Adipose tissue (tissue), 3 donors: Measurements from ENCODE around the gene UBA52. TPM values are rescaled to one million over a fixed set of nuclear protein-coding genes. Genes with fewer than 3 reads are reported as not detected.
A peak's percentile ranks its signal among the peaks of the same experiment; 100 is the strongest.

Experiments used
- H3K27ac ChIP-seq: one replicate; pipeline ENCODE4 v1.5.1; 2013; ENCODE audit warnings: low read depth, low read length
- WGBS, 3 donors: extraction: QIAGEN DNeasy Blood & Tissue Kit; methylation state at CpG; one replicate each; pipeline ENCODE4 v1.1.7; 2013; 5-methylcytosine and 5-hydroxymethylcytosine counted together
- polyA plus RNA-seq, 3 donors: library from polyadenylated mRNA; stranded (reverse); fragments of 200-250 nt; gene quantifications; one replicate each; pipeline ENCODE4 v1.2.3, GENCODE V29; 2013
- donor health status: healthy with polysubstance abuse.
- donor health status: Bipolar disorder and iron deficiency.
- donor health status: healthy.

UBA52 gene
- polyA plus RNA-seq, 3 donors, result 844 to 1,559 (median 1,492) TPM

DNA sequence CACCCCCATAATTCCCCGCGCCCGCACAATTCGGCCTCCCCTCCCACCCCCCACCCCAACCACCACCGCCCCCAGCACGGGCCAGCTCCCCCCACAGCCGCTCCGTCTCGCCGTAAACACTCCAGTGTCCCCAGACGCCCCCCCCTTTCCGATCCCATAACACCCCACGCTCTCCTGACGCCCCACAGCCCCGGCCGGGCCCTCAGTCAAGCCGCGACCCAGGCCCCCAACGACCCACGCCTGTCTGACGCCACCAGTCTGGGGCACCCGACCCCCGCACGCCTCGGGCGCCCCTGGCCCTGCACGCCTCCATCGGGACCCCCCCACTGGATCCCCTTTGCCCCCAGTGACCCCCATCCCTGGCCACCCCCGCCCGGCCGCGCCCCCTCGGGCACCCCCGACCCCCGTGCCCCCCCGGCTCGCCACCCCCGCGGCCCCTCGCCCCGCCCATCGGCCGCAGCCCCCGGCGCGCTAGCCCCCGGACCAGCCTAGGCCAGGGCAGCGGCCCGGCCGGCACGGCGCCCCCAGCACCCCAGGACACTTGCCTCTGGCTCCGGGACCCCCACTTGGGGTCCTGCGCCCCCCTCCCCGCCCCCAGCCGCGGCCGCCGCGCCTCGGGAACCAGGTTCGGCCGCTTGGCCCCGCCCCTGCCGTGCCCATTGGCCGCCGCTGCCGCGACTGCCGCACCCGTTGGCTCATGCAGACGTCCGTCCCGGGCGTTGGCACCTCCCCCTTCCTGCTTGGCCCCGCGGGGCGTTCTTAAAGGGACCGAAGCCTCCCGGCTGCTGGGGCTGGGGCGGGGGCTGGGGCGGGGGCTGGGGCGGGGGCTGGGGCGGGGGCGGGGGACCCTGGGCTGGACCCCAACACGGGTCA is 28.5 kb upstream of the UBA52 start, which contains the start of gene FKBP8:
TSS of gene FKBP8 (minus strand) at position 633 of the 873 bp plus-strand sequence. CDS start 1,603 bp downstream, outside the sequence.
- H3K27ac ChIP-seq, result no peak within 1 kb of the TSS
- 1 to 2% (median 1%) methylated on average over 39 to 80 of the region's 86 CpGs for WGBS, 3 donors

DNA sequence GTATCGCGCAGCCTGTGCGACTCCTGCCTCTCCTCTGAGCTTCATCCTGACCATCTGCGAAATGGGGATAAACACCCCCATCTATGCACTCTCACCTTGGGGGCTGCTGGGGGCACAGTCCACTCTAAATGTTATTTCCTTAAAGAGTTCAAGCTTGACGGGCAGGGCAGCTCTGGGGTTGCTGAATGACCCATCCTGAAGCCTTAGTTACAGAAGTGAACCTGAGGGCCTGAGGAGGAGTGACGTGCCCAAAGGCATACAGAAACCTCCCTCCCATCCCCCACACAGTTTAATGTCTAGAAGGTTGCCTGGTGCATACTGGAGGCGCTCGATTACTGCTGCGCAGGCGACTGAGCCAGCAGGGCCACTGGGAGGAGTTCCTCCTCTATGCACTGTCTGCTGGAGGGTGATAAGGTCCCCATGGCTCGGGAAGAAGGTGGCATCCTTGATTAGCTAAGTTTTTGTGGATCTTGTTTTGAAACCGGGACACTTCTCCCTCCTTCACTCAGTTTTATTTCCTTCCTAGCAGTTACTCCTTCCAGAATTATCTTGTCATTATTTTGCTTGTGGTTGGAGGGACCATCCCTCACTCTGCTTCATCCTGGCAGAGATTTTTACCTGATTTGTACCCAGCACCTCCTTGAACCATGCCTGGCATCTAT is 27.7 kb upstream of the UBA52 start:
- WGBS, 3 donors, result 7 to 9% (median 7%) methylated on average over 12 of the region's 12 CpGs
- no peak overlapping the region for H3K27ac ChIP-seq

DNA sequence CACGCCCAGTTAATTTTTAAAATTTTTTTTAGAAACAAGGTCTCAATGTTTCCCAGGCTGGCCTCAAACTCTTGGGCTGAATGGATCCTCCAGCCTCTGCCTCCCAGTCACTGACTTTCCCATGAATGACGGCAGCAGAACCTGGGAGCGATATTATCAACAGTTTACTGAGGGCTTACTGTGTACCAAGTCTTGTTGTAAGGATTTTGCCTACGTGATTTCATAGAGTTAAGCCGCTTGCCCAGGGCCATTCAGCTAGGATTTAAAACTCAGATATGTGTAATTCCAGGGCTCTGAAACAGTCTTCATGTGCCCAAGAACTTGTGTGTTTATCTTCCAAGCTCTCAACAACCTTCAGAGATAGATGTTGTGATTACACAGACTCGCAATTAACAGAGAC is 20.0 kb upstream of the UBA52 start:
- H3K27ac ChIP-seq, result no peak overlapping the region
- WGBS, 3 donors, result 45 to 77% (median 70%) methylated on average over 6 of the region's 6 CpGs

DNA sequence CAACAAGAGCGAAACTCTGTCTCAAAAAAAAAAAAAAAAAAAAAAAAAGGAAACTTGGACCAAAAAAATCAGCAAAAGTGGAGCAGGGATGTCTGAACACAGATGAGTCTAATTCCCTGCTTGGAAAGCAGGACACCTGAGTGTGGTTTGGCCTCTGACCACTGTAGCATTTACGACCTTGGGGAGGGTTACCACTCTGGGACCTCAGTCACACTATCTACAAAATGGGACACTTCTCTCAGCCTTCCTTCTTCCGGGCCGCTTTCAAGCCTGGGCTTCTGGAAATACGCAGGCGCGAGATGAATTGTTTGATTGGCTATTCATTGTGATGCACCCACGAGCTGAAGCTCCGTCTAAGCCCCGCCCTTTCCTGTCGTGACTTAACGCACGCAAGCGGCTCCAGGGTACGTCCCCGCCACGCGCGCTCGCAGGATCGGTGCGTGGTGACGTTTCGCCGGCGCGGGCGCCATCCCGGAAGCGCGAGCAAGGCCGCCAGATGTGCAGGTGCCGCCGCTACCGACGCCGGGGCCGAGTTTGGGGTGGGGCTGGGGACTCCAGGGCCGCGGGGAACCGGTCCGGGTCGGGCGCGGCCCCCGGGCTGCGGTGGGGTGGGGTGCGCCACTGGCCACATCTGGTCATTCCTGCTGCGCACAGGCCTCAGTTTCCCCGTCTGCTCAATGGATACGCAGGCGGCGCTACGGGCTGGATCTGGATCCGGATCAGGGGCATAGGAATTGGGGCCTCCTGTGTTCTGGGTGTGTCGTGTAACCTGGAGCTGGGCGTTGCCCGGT is 14.1 kb upstream of the UBA52 start, which contains the start of gene KXD1:
TSS of gene KXD1 (plus strand) at position 460 of the 791 bp plus-strand sequence. CDS start 4,187 bp downstream, outside the sequence.
- H3K27ac ChIP-seq, result peak within 1 kb of the TSS; percentile 31
- WGBS, 3 donors, result 1 to 2% (median 1%) methylated on average over 58 of the region's 58 CpGs

DNA sequence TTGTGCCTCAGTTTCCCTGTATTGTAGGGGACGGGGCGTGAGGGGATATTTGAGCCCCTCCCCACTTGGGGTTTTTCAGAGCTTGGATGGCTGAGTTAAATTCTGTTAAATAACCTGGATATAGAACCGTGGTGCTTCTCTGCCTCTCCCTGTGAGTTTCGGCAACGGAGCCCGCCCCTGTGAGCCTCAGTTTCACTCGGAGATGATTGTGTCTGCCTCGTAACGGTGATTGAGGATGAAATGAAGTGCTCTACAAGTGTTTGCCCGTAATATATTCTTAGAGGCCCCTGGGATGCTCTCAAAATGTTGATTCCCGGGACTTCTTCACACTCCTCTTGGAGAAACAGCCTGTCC is 13.5 kb upstream of the UBA52 start:
- 4 to 9% (median 5%) methylated on average over 11 of the region's 11 CpGs for WGBS, 3 donors

DNA sequence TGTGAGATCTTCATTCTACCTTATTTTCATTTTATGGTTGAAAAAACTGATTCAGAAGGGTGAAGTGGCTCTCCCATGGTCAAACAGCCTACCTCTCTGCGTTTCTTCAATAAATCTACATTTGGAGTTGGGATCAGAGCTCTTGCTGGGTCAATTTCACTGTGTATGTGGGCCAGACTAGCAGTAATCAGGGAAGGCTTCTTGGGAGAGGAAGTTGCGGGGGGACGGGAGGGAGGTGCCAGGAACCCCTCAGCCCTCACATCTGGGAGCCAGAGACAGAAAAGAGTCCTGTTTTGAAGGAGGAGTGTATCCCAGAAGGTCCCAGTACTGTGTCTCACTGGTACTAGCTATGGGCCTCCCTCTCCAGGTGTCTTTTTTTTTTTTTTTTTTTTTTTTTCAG is 13.1 kb upstream of the UBA52 start:
- H3K27ac ChIP-seq, result no peak overlapping the region
- WGBS, 3 donors, result 38 to 44% (median 42%) methylated on average over 3 of the region's 3 CpGs

More for the DNA sequence above, 13.5 kb upstream of the UBA52 start:
- peak overlapping the region; percentile 31 for H3K27ac ChIP-seq

DNA sequence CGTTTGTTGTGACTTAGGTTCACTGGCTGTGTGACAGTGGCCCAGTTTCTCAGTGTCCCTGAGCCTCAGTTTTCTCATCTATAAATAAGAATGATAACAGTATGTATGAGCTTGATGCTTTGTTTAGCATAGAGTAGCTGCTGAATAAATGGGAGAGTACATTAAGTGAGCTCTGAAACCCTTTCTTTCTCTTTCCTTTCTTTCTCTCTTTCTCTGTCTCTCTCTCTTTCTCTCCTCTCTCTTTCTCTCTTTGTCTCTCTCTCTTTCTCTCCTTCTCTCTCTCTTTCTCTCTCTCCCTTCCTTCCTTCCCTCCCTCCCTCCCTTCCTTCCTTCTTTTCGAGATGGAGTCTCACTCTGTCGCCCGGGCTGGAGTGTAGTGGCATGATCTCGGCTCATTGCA is 12.0 kb upstream of the UBA52 start:
- WGBS, 3 donors, result 44 to 60% (median 52%) methylated on average over 5 of the region's 5 CpGs
- H3K27ac ChIP-seq, result no peak overlapping the region

DNA sequence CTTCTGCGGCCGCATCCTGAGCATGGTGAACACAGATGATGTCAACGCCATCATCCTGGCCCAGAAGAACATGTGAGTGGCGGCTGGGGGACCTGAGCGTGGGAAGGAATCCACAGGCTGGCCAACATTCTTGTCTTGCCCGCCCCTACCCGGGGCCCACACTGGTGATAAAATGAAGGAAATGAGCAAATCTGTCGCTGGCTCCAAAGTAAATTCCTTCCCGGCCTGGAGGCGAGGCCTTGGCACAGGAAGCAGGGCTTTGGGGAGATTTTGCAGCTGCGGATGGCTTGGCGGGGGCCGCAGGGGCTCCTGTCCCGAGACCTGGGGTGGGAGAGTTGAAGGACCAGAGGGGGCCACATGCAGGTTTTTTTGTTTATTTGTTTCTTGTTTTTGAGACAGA is 9.6 kb upstream of the UBA52 start:
- H3K27ac ChIP-seq, result no peak overlapping the region
- WGBS, 3 donors, result 63 to 78% (median 72%) methylated on average over 14 of the region's 14 CpGs

DNA sequence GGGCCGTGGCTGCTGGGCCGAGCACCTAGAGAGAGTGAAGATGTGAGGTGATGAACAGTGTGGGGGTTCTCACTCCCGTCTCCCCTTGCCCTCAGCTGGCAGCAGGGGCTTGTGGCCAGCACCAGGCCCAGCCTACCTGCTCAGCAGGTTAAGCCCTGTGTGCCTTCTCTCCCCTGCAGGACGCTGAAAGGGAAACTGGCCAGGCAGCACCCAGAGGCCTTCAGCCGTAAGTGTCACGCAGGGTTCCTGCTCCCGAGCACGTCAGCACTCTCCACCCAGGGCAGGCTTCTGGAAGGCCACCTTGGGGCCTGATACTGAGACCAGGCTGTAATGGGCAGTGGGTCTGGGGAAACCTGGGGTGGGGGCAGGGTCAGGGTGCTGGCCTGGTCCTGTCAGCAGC is 4.7 kb upstream of the UBA52 start:
- no peak overlapping the region for H3K27ac ChIP-seq
- 93 to 96% (median 95%) methylated on average over 8 of the region's 8 CpGs for WGBS, 3 donors

DNA sequence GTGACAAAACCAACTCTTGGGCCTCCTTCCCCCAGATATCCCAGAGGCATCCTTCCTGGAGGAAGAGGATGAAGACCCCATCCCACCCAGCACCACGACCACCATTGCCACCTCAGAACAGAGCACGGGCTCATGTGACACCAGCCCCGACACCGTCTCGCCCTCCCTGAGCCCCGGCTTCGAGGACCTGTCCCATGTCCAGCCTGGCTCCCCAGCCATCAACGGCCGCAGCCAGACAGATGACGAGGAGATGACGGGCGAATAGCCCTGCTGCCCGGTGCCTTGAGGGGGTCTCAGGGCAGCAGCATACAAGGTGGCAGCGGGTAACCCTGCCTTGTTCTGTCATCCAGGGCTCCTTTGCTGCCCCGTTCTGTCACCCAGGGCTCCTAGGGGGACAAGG is 3.3 kb upstream of the UBA52 start:
- WGBS, 3 donors, result 91 to 93% (median 93%) methylated on average over 15 of the region's 15 CpGs

DNA sequence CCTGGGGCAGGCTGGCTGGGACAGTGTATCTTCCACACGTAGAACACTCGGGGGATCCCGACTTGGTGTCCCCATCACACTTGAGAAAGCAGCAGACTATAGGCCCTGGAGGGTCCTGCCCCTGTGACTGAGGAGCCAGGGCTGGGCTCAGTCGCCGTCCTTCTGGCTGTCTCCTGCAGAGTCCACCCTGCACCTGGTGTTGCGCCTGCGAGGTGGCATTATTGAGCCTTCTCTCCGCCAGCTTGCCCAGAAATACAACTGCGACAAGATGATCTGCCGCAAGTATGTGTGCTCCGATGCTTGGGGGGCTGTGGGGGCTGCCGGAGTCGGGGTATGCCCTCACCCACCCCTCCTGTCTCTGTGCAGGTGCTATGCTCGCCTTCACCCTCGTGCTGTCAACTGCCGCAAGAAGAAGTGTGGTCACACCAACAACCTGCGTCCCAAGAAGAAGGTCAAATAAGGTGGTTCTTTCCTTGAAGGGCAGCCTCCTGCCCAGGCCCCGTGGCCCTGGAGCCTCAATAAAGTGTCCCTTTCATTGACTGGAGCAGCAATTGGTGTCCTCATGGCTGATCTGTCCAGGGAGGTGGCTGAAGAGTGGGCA is 3.1 kb downstream of the UBA52 start:
- WGBS, 3 donors, result 92 to 96% (median 92%) methylated on average over 18 of the region's 18 CpGs
- H3K27ac ChIP-seq, result no peak overlapping the region

More for the DNA sequence above, 3.3 kb upstream of the UBA52 start:
- no peak overlapping the region for H3K27ac ChIP-seq

DNA sequence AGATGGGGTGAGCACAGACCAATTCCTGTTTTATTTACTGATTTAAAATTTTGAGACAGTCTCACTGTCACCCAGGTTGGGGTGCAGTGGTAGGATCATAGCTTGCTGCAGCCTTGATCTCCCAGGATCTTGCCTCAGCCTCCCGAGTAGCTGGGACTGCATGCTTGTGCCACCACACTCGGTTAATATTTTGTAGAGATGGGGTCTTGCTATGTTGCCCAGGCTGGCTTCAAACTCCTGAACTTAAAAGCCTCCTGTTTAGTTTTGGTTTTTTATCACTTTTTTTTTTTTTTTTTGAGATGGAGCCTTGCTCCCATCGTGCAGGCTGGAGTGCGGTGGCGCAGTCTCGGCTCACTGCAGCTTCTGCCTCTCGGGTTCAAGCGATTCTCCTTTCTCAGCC is 4.7 kb downstream of the UBA52 start:
- 84 to 91% (median 88%) methylated on average over 8 of the region's 8 CpGs for WGBS, 3 donors
- no peak overlapping the region for H3K27ac ChIP-seq

DNA sequence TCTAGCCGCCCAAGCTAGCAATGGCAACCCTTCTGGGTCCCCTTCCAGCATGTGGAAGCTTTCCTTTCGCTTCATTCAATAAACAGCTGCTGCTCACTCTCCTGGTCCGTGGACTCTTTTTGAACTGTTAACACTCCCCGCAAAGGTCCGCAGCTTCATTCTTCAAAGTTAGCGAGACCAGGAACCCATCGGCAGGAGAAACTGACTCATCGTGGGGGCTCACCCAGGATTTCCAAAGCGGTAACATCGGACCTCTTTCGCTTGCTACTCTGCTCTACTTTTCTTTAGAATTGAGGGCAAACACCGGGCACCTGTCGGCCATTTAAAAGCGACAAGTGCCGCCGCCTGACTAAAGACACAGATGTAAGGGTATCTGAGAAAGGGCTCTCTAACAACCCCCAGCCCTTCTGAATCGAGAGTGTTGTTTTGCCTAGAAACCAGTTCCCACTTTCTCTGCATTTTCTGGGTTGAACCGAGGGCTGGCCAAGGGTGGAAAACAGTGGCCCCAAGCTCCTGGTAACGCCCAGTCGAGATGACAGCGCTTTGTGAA is 5.8 kb downstream of the UBA52 start:
- H3K27ac ChIP-seq, result no peak overlapping the region
- 86 to 89% (median 88%) methylated on average over 21 of the region's 21 CpGs for WGBS, 3 donors

DNA sequence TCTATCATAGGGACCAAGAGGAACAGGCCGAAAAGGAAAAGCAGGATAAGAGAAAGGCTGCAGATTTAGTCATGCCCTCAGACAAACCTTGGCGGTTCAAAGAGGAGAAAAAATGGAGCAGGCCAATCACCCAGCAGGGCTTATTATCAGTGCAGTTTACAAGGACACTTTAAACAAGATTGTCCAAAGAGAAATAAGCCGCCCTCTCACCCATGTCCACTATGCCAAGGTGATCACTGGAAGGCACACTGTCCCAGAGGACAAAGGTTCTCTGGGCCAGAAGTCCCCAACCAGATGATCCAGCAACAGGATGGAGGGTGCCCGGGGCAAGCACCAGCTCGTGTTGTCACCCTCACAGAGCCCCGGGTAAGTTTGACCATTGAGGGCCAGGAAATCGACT is 8.7 kb downstream of the UBA52 start:
- WGBS, 3 donors, result 57 to 72% (median 72%) methylated on average over 7 of the region's 7 CpGs
- H3K27ac ChIP-seq, result no peak overlapping the region

DNA sequence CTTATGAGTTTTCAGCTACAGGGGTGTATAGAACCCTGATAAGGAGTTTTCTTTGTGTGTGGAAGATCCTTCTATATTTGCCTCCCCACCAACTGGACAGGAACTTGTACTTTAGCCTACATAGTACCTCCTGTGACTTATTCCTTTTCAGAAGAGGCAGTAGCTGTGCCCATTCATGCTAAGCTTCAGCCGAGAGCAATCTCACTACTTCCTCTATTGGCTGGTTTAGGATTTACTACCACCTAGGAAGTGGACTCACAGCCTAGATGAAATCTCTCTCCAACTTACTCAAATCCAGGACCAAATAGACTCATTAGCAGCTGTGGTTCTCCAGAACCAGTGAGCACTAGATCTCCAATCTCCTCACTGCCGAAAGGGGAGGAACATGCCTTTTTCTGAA is 14.6 kb downstream of the UBA52 start:
- 49 to 63% (median 51%) methylated on average over 2 of the region's 2 CpGs for WGBS, 3 donors
- H3K27ac ChIP-seq, result no peak overlapping the region

DNA sequence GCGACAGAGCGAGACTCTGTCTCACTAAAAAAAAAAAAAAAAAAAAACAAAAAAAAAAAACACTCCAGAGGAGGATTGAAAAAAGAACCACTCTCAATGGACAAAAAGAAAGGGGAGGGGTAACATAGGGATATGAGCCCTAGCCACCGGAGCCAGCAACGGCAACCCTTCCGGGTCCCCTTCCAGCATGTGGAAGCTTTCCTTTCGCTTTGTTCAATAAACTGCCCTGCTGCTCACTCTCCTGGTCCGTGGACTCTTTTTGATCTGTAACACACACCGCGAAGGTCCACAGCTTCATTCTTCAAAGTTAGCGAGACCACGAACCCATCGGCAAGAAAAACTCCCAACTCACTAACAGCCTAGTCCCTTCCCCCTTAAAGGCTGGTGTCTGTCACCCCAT is 15.9 kb downstream of the UBA52 start:
- H3K27ac ChIP-seq, result no peak overlapping the region
- 92 to 97% (median 93%) methylated on average over 12 of the region's 12 CpGs for WGBS, 3 donors

DNA sequence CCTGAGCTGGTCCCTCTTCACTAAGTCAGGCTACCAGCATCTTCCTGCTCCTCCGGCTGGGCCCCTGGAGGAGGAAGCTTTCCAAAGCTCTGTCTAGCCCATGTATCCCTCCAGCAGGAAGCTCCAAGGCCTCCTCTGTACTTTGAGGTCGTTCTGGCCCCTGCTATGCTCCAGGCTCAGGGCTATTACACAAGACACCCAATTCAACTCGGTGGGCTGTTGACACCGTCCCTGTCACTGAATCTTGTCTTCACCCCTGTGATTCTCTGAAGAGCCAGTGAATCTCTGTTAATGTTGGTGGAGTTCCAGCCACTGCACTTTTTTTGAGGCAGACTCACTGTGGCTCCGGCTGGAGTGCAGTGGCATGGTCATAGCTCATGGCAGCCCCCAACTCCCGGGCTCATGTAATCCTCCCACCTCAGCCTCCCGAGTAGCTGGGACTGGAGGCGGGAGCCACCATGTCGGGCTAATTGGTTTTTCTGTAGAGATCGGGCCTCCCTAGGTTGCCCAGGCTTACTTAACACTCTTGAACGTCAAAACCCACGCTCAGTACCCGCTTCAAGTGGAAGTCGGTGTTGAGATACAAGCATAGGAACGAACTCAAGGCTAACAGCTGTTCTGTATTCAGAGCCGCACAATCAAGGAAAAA is 16.4 kb downstream of the UBA52 start:
- 21 to 36% (median 25%) methylated on average over 16 of the region's 16 CpGs for WGBS, 3 donors
- H3K27ac ChIP-seq, result peak overlapping the region; percentile 14
